ENCODE measurements around the gene GFPT2.

DNA sequence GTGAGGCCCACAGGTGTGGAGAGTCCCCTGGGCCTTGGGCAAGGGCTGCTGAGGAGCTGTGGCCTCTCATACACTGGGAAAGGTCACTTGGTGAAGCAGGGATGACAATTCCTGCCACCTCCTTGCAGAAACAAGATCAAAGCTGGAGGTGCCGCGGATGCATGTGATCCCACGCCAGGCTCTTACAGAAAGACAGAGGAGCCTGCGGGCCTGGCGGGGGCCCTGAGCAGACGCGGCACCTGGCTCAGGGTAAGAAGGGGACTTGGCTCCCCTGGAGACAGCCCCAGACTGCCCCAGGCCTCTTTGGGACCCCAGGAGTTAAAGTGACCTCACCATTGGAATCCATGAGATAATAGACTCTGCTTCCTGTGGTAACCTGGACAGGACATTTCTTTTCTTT is 4.8 kb downstream of the GFPT2 start:
- TF ChIP-seq FOXP2 (optimal IDR thresholded peaks at IDR 0.05; ENCODE audit: control extremely low read depth, extremely low read length, insufficient read depth) (no peak), POLR2AphosphoS5 (IDR thresholded peaks at IDR 0.05; ENCODE audit: borderline replicate concordance, low read depth, low read length) (no peak)

Data from SK-N-MC (cell line).